ENCODE measurements around the gene RELN.

DNA sequence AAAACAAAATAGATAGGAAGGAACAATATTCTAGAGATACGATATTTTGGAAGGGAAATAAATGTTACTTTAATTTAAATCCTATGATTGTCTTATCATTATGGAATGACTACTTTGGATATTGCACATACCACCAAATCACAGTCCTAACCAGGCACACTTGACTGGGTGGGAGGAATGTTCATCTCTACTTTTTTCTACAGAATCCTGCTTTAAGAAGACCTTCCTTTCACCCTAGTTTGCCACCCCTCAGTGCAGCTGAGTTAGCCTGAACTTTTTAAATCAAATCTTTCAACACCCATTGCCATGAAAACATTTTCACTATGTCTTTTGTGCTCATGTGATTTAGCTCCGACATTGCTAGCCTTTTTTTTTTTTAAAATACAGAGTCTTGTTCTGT lies 38.1 kb downstream of the RELN start:
- TF ChIP-seq, protein P1, sequence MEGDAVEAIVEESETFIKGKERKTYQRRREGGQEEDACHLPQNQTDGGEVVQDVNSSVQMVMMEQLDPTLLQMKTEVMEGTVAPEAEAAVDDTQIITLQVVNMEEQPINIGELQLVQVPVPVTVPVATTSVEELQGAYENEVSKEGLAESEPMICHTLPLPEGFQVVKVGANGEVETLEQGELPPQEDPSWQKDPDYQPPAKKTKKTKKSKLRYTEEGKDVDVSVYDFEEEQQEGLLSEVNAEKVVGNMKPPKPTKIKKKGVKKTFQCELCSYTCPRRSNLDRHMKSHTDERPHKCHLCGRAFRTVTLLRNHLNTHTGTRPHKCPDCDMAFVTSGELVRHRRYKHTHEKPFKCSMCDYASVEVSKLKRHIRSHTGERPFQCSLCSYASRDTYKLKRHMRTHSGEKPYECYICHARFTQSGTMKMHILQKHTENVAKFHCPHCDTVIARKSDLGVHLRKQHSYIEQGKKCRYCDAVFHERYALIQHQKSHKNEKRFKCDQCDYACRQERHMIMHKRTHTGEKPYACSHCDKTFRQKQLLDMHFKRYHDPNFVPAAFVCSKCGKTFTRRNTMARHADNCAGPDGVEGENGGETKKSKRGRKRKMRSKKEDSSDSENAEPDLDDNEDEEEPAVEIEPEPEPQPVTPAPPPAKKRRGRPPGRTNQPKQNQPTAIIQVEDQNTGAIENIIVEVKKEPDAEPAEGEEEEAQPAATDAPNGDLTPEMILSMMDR (IDR thresholded peaks at IDR 0.05) = no peak
- TF ChIP-seq SIN3A (IDR thresholded peaks at IDR 0.05; ENCODE audit: borderline replicate concordance, insufficient read depth, low read depth, low read length) = no peak
- TF ChIP-seq TCF7L2 (IDR thresholded peaks at IDR 0.05; ENCODE audit: low read depth, low read length) = no peak
- TF ChIP-seq POLR2AphosphoS5 (IDR thresholded peaks at IDR 0.05; ENCODE audit: low read depth, low read length) = no peak

All from Panc1 (cell line).